ENCODE data around the gene VSIR. TPM values are rescaled to one million over a fixed set of nuclear protein-coding genes. Genes with fewer than 3 reads are reported as not detected.
A peak's percentile ranks its signal among the peaks of the same experiment; 100 is the strongest.

VSIR gene
- total and polyA plus RNA-seq, 4 donors: 32.3 to 244 (median 84.5) TPM

DNA sequence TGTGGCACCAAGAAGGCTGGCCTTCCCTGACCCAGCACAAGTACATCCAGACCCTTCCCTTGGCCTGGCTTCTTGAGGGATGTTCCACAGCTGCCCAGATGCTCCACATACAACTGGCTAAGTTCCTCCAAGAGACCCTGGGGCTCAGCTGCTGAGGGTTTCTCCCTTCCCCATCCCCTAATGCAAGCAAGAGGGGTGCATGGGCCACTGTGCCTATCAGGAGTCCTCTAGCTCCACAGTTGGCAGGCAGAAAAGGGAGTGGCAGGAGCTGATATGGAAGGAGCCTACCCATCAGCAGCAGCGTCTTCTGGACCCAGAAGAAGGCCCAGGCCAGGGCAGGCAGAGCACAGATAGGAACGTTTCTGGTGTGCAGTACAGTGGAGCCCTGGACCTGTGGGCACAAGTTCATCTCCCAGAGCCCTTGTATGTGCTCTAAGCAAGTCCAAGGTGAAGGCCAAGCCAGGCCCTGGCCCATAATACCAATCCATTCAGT lies 26.2 kb downstream of the VSIR start:
- DNase-seq (no peak), ATAC-seq (ENCODE audit: insufficient read depth, low FRiP score) (no peak)
- Histone ChIP-seq H3K4me3 (no peak overlapping the region), H3K4me1 (ENCODE audit: control insufficient read depth in 5 of 5, insufficient read depth in 5 of 5, low read length in 5 of 5) (peaks cover 15 to 47% (median 17%) of the 10 kb centered on the region in 5 donors), H3K27me3 (ENCODE audit: control insufficient read depth in 3 of 3, insufficient read depth in 3 of 3, low read length in 2 of 3) (no peaks in the 10 kb centered on the region), H3K36me3 (ENCODE audit: control insufficient read depth in 4 of 4, insufficient read depth in 4 of 4, low read length in 4 of 4) (peaks cover 0 to 21% (median 0%) of the 10 kb centered on the region in 4 donors), H3K27ac (ENCODE audit: low read depth in 1 of 2, low read length in 1 of 2) (peak overlapping the region; percentile 5 to 90), H3K9me3 (ENCODE audit: control insufficient read depth in 4 of 4, insufficient read depth in 3 of 4, low read length in 3 of 4) (peaks cover 0 to 5% (median 0%) of the 10 kb centered on the region in 4 donors), H3K9ac (ENCODE audit: insufficient read depth in 1 of 2, low read length in 2 of 2) (no peak overlapping the region)
- TF ChIP-seq, protein P1, sequence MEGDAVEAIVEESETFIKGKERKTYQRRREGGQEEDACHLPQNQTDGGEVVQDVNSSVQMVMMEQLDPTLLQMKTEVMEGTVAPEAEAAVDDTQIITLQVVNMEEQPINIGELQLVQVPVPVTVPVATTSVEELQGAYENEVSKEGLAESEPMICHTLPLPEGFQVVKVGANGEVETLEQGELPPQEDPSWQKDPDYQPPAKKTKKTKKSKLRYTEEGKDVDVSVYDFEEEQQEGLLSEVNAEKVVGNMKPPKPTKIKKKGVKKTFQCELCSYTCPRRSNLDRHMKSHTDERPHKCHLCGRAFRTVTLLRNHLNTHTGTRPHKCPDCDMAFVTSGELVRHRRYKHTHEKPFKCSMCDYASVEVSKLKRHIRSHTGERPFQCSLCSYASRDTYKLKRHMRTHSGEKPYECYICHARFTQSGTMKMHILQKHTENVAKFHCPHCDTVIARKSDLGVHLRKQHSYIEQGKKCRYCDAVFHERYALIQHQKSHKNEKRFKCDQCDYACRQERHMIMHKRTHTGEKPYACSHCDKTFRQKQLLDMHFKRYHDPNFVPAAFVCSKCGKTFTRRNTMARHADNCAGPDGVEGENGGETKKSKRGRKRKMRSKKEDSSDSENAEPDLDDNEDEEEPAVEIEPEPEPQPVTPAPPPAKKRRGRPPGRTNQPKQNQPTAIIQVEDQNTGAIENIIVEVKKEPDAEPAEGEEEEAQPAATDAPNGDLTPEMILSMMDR (IDR thresholded peaks at IDR 0.05; ENCODE audit: control extremely low read depth, extremely low read depth): no peak
- WGBS, 2 donors: 51 to 67% methylated on average over 2 of the region's 2 CpGs

DNA sequence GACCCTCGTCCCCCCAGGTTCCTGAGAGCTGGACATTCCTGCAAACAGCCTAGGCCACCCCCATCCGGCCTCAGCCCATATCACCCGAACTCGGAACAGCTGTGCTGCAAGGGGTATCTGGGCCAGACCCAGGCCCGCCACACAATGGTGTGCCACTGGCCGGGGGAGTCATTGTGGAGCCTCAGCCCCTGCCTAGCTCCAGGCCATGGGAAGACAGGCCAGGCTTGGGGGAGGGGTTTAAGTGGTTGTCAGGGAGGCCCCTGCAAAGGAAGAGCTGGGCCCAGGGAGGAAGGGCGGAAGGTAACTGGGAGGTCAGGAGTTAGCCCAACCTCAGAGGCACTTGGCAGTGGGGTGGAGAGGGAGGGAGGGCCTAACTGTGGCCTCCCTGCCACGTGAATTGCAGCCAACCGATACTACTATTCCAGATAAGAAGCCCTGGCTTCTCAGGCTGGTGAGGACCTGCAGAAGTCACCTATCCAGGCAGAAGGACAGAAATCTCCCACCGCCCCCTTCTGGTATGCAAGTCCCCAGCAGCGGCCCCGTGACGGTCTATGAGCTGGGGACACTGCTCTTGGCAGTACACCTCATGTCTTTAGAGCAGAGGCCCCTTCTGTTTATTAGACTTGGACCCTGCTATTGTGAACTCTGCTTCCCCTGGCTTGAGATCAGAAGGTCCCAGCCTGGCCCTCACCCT lies 26.8 kb downstream of the VSIR start:
- Histone ChIP-seq H3K9me3 (ENCODE audit: control insufficient read depth in 4 of 4, insufficient read depth in 3 of 4, low read length in 3 of 4) (peaks cover 0 to 5% (median 0%) of the 10 kb centered on the region in 4 donors), H3K4me3 (no peak overlapping the region), H3K4me1 (ENCODE audit: control insufficient read depth in 5 of 5, insufficient read depth in 5 of 5, low read length in 5 of 5) (peaks cover 15 to 47% (median 17%) of the 10 kb centered on the region in 5 donors), H3K27me3 (ENCODE audit: control insufficient read depth in 3 of 3, insufficient read depth in 3 of 3, low read length in 2 of 3) (no peaks in the 10 kb centered on the region), H3K27ac (ENCODE audit: low read depth in 1 of 2, low read length in 1 of 2) (peak overlapping the region; percentile 21 to 90), H3K36me3 (ENCODE audit: control insufficient read depth in 4 of 4, insufficient read depth in 4 of 4, low read length in 4 of 4) (peaks cover 0 to 17% (median 0%) of the 10 kb centered on the region in 4 donors), H3K9ac (ENCODE audit: insufficient read depth in 1 of 2, low read length in 2 of 2) (no peak overlapping the region)
- WGBS, 2 donors: 19 to 34% methylated on average over 13 of the region's 13 CpGs
- ATAC-seq (ENCODE audit: insufficient read depth, low FRiP score) (no peak), DNase-seq (peak; percentile 53 to 82 (median 64))
- TF ChIP-seq, protein P1 (IDR thresholded peaks at IDR 0.05; ENCODE audit: control extremely low read depth, extremely low read depth): no peak

DNA sequence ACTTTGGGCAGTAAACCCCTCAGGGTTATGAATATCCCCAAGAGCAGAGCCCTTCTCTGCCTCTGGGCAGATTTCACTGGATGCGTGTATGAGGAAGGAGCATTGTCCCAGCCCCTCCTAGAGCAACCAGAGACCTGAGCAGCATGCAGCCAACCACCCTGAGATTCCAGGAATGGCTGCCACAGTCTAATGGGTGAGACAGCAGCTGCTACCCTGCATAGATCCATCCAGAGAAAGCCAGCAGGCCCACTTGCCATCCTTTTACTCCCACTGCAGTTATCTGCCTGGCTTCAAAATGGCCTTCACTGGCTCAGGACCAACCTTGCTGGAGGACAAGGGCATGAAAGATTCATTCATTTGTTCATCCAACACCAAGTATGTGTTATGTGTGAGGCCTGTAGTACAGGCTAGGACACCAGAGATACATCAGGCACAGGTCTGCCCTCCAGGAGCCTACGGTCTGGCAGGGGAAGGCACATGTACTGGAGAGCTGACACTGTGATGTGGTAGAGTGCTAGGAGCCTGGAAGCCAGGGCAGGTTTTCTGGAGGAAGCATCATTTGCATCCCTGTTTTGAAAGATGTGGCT lies 27.6 kb downstream of the VSIR start:
- no peak for DNase-seq
- Histone ChIP-seq H3K36me3 (ENCODE audit: control insufficient read depth in 4 of 4, insufficient read depth in 4 of 4, low read length in 4 of 4) (peaks cover 0 to 11% (median 0%) of the 10 kb centered on the region in 4 donors), H3K27me3 (ENCODE audit: control insufficient read depth in 3 of 3, insufficient read depth in 3 of 3, low read length in 2 of 3) (no peaks in the 10 kb centered on the region), H3K27ac (ENCODE audit: low read depth in 1 of 2, low read length in 1 of 2) (peak overlapping the region in 1 of 2 donors; percentile 90), H3K9ac (ENCODE audit: insufficient read depth in 1 of 2, low read length in 2 of 2) (no peak overlapping the region), H3K4me1 (ENCODE audit: control insufficient read depth in 5 of 5, insufficient read depth in 5 of 5, low read length in 5 of 5) (peaks cover 15 to 47% (median 17%) of the 10 kb centered on the region in 5 donors), H3K9me3 (ENCODE audit: control insufficient read depth in 4 of 4, insufficient read depth in 3 of 4, low read length in 3 of 4) (peaks cover 0 to 5% (median 0%) of the 10 kb centered on the region in 4 donors), H3K4me3 (no peak overlapping the region)
- ATAC-seq (ENCODE audit: insufficient read depth, low FRiP score): no peak
- 74 to 88% methylated on average over 2 of the region's 2 CpGs for WGBS, 2 donors
- TF ChIP-seq, protein P1 (IDR thresholded peaks at IDR 0.05; ENCODE audit: control extremely low read depth, extremely low read depth): no peak
